ENCODE measurements around the gene KDM3A.

GRCh38 chr2:86476092-86476491 lies 34.9 kb downstream of the KDM3A start:
- TF ChIP-seq TOE1 (IDR thresholded peaks at IDR 0.05; ENCODE audit: borderline replicate concordance) (no peak), TOE1 (CRISPR knock-in tag; IDR thresholded peaks at IDR 0.05; ENCODE audit: borderline replicate concordance, low read depth) (no peak), ARID3B (CRISPR knock-in tag; IDR thresholded peaks at IDR 0.05; ENCODE audit: borderline replicate concordance) (no peak), BRCA1 (IDR thresholded peaks at IDR 0.05) (no peak), BRCA1 (CRISPR knock-in tag; IDR thresholded peaks at IDR 0.05) (no peak), NR1H2 (CRISPR knock-in tag; IDR thresholded peaks at IDR 0.05) (no peak), SREBF1 (IDR thresholded peaks at IDR 0.05; ENCODE audit: borderline replicate concordance, low read depth, low read length) (no peak), ZNF717 (CRISPR knock-in tag; IDR thresholded peaks at IDR 0.05) (no peak), RAD21 (CRISPR knock-in tag; conservative IDR thresholded peaks at IDR 0.05 in 1 of 2, IDR thresholded peaks at IDR 0.05 in 1 of 2) (no peak), ZBTB34 (CRISPR knock-in tag; IDR thresholded peaks at IDR 0.05) (no peak), ZNF253 (CRISPR knock-in tag; conservative IDR thresholded peaks at IDR 0.05) (no peak), NRF1 (conservative IDR thresholded peaks at IDR 0.05 in 1 of 2, IDR thresholded peaks at IDR 0.05 in 1 of 2) (no peak)
- TF ChIP-seq, protein P1, sequence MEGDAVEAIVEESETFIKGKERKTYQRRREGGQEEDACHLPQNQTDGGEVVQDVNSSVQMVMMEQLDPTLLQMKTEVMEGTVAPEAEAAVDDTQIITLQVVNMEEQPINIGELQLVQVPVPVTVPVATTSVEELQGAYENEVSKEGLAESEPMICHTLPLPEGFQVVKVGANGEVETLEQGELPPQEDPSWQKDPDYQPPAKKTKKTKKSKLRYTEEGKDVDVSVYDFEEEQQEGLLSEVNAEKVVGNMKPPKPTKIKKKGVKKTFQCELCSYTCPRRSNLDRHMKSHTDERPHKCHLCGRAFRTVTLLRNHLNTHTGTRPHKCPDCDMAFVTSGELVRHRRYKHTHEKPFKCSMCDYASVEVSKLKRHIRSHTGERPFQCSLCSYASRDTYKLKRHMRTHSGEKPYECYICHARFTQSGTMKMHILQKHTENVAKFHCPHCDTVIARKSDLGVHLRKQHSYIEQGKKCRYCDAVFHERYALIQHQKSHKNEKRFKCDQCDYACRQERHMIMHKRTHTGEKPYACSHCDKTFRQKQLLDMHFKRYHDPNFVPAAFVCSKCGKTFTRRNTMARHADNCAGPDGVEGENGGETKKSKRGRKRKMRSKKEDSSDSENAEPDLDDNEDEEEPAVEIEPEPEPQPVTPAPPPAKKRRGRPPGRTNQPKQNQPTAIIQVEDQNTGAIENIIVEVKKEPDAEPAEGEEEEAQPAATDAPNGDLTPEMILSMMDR (IDR thresholded peaks at IDR 0.05 in 2 of 3, conservative IDR thresholded peaks at IDR 0.05 in 1 of 3; ENCODE audit: insufficient read depth in 2 of 3, low read depth in 1 of 3, low read length in 3 of 3) = no peak
- TF ChIP-seq, protein P2, sequence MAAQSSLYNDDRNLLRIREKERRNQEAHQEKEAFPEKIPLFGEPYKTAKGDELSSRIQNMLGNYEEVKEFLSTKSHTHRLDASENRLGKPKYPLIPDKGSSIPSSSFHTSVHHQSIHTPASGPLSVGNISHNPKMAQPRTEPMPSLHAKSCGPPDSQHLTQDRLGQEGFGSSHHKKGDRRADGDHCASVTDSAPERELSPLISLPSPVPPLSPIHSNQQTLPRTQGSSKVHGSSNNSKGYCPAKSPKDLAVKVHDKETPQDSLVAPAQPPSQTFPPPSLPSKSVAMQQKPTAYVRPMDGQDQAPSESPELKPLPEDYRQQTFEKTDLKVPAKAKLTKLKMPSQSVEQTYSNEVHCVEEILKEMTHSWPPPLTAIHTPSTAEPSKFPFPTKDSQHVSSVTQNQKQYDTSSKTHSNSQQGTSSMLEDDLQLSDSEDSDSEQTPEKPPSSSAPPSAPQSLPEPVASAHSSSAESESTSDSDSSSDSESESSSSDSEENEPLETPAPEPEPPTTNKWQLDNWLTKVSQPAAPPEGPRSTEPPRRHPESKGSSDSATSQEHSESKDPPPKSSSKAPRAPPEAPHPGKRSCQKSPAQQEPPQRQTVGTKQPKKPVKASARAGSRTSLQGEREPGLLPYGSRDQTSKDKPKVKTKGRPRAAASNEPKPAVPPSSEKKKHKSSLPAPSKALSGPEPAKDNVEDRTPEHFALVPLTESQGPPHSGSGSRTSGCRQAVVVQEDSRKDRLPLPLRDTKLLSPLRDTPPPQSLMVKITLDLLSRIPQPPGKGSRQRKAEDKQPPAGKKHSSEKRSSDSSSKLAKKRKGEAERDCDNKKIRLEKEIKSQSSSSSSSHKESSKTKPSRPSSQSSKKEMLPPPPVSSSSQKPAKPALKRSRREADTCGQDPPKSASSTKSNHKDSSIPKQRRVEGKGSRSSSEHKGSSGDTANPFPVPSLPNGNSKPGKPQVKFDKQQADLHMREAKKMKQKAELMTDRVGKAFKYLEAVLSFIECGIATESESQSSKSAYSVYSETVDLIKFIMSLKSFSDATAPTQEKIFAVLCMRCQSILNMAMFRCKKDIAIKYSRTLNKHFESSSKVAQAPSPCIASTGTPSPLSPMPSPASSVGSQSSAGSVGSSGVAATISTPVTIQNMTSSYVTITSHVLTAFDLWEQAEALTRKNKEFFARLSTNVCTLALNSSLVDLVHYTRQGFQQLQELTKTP (IDR thresholded peaks at IDR 0.05; ENCODE audit: low read depth in 1 of 2, partially characterized antibody in 2 of 2) = no peak
